Measurements from ENCODE around the gene GLB1L2.

The GLB1L2 gene

GRCh38 chr11:134349802-134350355 lies 18.1 kb downstream of the GLB1L2 start:
- no peak for DNase-seq

- no peak for DNase-seq
Observed at GRCh38 chr11:134350381-134350780, 18.6 kb downstream of the GLB1L2 start.

- no peak for DNase-seq
Observed at GRCh38 chr11:134352111-134352510, 20.3 kb downstream of the GLB1L2 start.

- no peak for DNase-seq
Observed at GRCh38 chr11:134355136-134355535, 23.3 kb downstream of the GLB1L2 start.

- no peak for DNase-seq
Observed at GRCh38 chr11:134355656-134356055, 23.9 kb downstream of the GLB1L2 start.

GRCh38 chr11:134356656-134357544 lies 25.1 kb downstream of the GLB1L2 start:
- no peak for DNase-seq

- no peak for DNase-seq
Observed at GRCh38 chr11:134357545-134357839, 25.7 kb downstream of the GLB1L2 start.

GRCh38 chr11:134358165-134358855 lies 26.5 kb downstream of the GLB1L2 start:
- no peak for DNase-seq

GRCh38 chr11:134358856-134359490 lies 27.2 kb downstream of the GLB1L2 start:
- no peak for DNase-seq

- no peak for DNase-seq
Observed at GRCh38 chr11:134359646-134360045, 27.9 kb downstream of the GLB1L2 start.

GRCh38 chr11:134360050-134360835 lies 28.5 kb downstream of the GLB1L2 start:
- peak; percentile 14 for DNase-seq

GRCh38 chr11:134361661-134362060 lies 29.9 kb downstream of the GLB1L2 start:
- no peak for DNase-seq

GRCh38 chr11:134362192-134362901 lies 30.6 kb downstream of the GLB1L2 start:
- DNase-seq, result no peak

- no peak for DNase-seq
Observed at GRCh38 chr11:134363161-134363560, 31.4 kb downstream of the GLB1L2 start.

GRCh38 chr11:134363592-134363991 lies 31.8 kb downstream of the GLB1L2 start:
- no peak for DNase-seq

- DNase-seq, result no peak
Observed at GRCh38 chr11:134364261-134364660, 32.5 kb downstream of the GLB1L2 start.

GRCh38 chr11:134365011-134365925 lies 33.5 kb downstream of the GLB1L2 start:
- DNase-seq, result no peak

GRCh38 chr11:134366254-134366653 lies 34.5 kb downstream of the GLB1L2 start:
- DNase-seq, result no peak

GRCh38 chr11:134367781-134368180 lies 36.0 kb downstream of the GLB1L2 start:
- DNase-seq, result no peak

- DNase-seq, result no peak
Observed at GRCh38 chr11:134369656-134370525, 38.1 kb downstream of the GLB1L2 start.
